ENCODE results near the gene PLXNC1.

Gene PLXNC1

DNA sequence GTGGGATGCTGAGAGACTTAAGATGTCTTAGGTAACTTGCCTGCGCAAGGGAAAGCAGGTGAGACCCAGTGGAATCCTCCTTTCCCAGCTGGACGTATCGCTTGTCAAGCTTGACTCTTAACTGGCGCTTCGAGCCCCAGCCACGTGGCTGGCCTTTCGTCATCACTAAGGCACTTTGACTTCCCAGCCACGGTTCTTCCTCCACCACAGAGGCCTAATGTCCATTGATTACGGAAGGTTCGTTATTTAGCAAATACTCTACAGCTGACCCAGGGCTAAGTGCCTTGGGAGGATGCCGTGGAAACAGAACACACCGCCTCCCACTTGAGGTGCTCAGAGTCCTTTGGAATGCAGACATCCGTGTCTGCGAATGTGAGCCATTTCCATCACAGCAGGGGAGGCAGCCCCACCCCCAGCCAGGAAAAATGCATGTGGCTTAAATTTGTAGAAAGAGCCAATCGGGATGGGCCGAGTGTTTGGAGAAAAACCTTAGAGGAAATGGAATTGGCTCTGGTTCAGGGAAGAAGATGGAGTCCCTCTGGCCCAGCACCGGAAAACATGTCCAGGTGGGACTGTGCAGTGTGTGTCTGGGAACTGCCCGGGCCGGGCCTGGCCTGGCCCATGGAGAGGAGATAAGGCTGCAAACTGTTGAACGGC, 115.7 kb downstream of the PLXNC1 start:
- H3K9ac ChIP-seq (ENCODE audit: low read length) = no peak overlapping the region
- no peak overlapping the region for H3K4me2 ChIP-seq (ENCODE audit: low read length)
- H3K36me3 ChIP-seq (ENCODE audit: insufficient read depth, low read length) = no peaks in the 10 kb centered on the region; the same call in 1 of the 2 replicates
- H3K27ac ChIP-seq (ENCODE audit: low read depth, low read length, poor library complexity, severe bottlenecking) = peak overlapping the region; percentile 64
- TF ChIP-seq, protein P1, sequence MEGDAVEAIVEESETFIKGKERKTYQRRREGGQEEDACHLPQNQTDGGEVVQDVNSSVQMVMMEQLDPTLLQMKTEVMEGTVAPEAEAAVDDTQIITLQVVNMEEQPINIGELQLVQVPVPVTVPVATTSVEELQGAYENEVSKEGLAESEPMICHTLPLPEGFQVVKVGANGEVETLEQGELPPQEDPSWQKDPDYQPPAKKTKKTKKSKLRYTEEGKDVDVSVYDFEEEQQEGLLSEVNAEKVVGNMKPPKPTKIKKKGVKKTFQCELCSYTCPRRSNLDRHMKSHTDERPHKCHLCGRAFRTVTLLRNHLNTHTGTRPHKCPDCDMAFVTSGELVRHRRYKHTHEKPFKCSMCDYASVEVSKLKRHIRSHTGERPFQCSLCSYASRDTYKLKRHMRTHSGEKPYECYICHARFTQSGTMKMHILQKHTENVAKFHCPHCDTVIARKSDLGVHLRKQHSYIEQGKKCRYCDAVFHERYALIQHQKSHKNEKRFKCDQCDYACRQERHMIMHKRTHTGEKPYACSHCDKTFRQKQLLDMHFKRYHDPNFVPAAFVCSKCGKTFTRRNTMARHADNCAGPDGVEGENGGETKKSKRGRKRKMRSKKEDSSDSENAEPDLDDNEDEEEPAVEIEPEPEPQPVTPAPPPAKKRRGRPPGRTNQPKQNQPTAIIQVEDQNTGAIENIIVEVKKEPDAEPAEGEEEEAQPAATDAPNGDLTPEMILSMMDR (IDR thresholded peaks at IDR 0.05; ENCODE audit: low read length) = no peak
- no peak for TF ChIP-seq EZH2 (IDR thresholded peaks at IDR 0.05; ENCODE audit: borderline replicate concordance, low read length)
- 0 out of 2 replicates have a peak, but pooled peaks cover 4% of the 10 kb centered on the region for H3F3A ChIP-seq (ENCODE audit: insufficient read depth, low read length)
- no peaks in the 10 kb centered on the region for H3K79me2 ChIP-seq (ENCODE audit: insufficient read depth, low read length)
- no peaks in the 10 kb centered on the region for H3K9me2 ChIP-seq (ENCODE audit: low read depth, low read length)
- no peak overlapping the region for H2AFZ ChIP-seq (ENCODE audit: low read length)
- no peaks in the 10 kb centered on the region for H3K9me3 ChIP-seq (ENCODE audit: low read length)
- no peaks in the 10 kb centered on the region for H4K20me1 ChIP-seq (ENCODE audit: insufficient read depth, low read length)
- H3K4me1 ChIP-seq (ENCODE audit: insufficient read depth, low read length, severe bottlenecking) = peaks cover 28% of the 10 kb centered on the region
- H3K4me3 ChIP-seq (ENCODE audit: low read depth, low read length, poor library complexity, severe bottlenecking) = no peak overlapping the region
- H3K27me3 ChIP-seq (ENCODE audit: insufficient read depth, low read length) = no peaks in the 10 kb centered on the region

DNA sequence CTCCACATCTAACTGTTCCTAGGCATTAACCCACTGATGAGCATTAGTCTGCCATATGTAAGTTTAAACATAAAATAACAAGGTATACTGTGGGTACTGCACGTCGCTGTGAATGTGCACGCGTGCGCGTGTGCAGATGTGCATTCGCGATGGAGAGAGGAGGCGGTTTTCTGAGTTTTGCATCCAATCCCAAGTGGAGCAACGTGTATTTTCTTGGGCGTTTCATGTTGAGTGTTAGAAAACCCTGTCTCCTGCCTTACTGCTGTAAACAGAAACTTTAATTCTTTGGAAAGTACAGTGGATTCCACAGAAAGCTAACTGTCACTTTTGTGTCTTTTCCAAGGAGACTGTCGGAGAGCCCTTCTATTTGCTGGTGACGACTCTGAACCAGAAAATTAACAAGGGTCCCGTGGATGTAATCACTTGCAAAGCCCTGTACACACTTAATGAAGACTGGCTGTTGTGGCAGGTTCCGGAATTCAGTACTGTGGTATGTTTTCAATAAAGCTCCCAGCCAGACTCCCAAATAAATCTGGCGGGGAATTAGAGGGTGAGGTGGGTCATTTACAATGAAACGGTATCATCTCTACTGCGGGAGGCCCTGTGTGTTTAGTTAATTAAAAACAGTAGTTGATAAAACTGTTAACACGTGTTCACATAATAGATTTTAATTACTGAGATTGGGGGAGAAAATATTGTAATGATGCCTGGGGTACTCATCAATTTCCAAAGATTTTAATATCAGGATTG, 116.5 kb downstream of the PLXNC1 start:
- Histone ChIP-seq H3K9ac (ENCODE audit: low read length) (no peak overlapping the region), H3F3A (ENCODE audit: insufficient read depth, low read length) (0 out of 2 replicates have a peak, but pooled peaks cover 4% of the 10 kb centered on the region), H4K20me1 (ENCODE audit: insufficient read depth, low read length) (no peaks in the 10 kb centered on the region), H2AFZ (ENCODE audit: low read length) (no peak overlapping the region), H3K36me3 (ENCODE audit: insufficient read depth, low read length) (no peaks in the 10 kb centered on the region; the same call in 1 of the 2 replicates), H3K27ac (ENCODE audit: low read depth, low read length, poor library complexity, severe bottlenecking) (no peak overlapping the region), H3K4me1 (ENCODE audit: insufficient read depth, low read length, severe bottlenecking) (peaks cover 27% of the 10 kb centered on the region), H3K9me3 (ENCODE audit: low read length) (no peaks in the 10 kb centered on the region), H3K9me2 (ENCODE audit: low read depth, low read length) (no peaks in the 10 kb centered on the region), H3K79me2 (ENCODE audit: insufficient read depth, low read length) (no peaks in the 10 kb centered on the region), H3K4me3 (ENCODE audit: low read depth, low read length, poor library complexity, severe bottlenecking) (no peak overlapping the region), H3K4me2 (ENCODE audit: low read length) (no peak overlapping the region), H3K27me3 (ENCODE audit: insufficient read depth, low read length) (no peaks in the 10 kb centered on the region)
- TF ChIP-seq EZH2 (IDR thresholded peaks at IDR 0.05; ENCODE audit: borderline replicate concordance, low read length) = no peak
- TF ChIP-seq, protein P1 (IDR thresholded peaks at IDR 0.05; ENCODE audit: low read length) = no peak

DNA sequence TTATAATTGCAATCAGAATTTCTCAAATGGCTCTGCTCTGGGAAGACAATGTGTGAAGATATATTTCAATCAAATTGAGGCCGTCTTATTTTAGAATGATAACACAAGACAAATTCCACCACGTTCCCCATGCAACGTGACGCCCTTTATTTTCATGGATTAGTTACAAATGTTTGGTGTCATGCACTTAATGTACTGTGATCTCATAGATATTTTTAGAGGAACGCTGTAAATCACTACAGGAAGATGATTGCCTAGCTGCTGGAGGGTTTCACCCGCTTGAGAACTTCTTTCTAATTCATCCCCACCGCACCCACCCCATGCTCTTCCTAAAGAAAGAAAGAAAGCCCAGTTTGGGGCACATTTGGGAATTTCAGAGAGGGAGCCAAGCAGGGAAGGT, 117.2 kb downstream of the PLXNC1 start:
- H3K9me3 ChIP-seq (ENCODE audit: low read length) = no peaks in the 10 kb centered on the region
- H2AFZ ChIP-seq (ENCODE audit: low read length) = no peak overlapping the region
- H3K36me3 ChIP-seq (ENCODE audit: insufficient read depth, low read length) = no peaks in the 10 kb centered on the region; the same call in 1 of the 2 replicates
- no peaks in the 10 kb centered on the region for H3K79me2 ChIP-seq (ENCODE audit: insufficient read depth, low read length)
- H4K20me1 ChIP-seq (ENCODE audit: insufficient read depth, low read length) = no peaks in the 10 kb centered on the region
- no peak overlapping the region for H3K27ac ChIP-seq (ENCODE audit: low read depth, low read length, poor library complexity, severe bottlenecking)
- 0 out of 2 replicates have a peak, but pooled peaks cover 4% of the 10 kb centered on the region for H3F3A ChIP-seq (ENCODE audit: insufficient read depth, low read length)
- TF ChIP-seq EZH2 (IDR thresholded peaks at IDR 0.05; ENCODE audit: borderline replicate concordance, low read length) = no peak
- TF ChIP-seq, protein P1 (IDR thresholded peaks at IDR 0.05; ENCODE audit: low read length) = no peak
- H3K4me2 ChIP-seq (ENCODE audit: low read length) = no peak overlapping the region
- no peak overlapping the region for H3K4me3 ChIP-seq (ENCODE audit: low read depth, low read length, poor library complexity, severe bottlenecking)
- H3K9ac ChIP-seq (ENCODE audit: low read length) = no peak overlapping the region
- H3K27me3 ChIP-seq (ENCODE audit: insufficient read depth, low read length) = no peaks in the 10 kb centered on the region
- peaks cover 27% of the 10 kb centered on the region for H3K4me1 ChIP-seq (ENCODE audit: insufficient read depth, low read length, severe bottlenecking)
- no peaks in the 10 kb centered on the region for H3K9me2 ChIP-seq (ENCODE audit: low read depth, low read length)

Data from OCI-LY1 (cell line).